NCI-H146 treated with DMSO at 0.1 percent for 48 hours (cell line): ENCODE measurements around the gene HSPA4.
"Not testable (repeated sequence)": the region's sequence is repeated elsewhere in the genome, so short reads cannot be mapped to it uniquely, and the experiment has no call there.

Source experiments
- DNase-seq: peaks from one replicate; lab custom pipeline; 2025; ENCODE audit not compliant: unreplicated experiment; lab: John Stamatoyannopoulos, UW

Gene HSPA4

GRCh38 chr5:133051542-133052316 is at the start of gene HSPA4:
Gene HSPA4, plus strand, starts transcription at chr5:133052013. Its CDS starts 238 bp downstream, at chr5:133052251.
- peak; percentile 86 for DNase-seq

GRCh38 chr5:133006653-133007052 is 45.2 kb upstream of the HSPA4 start:
- no peak for DNase-seq

GRCh38 chr5:133008455-133008854 is 43.4 kb upstream of the HSPA4 start:
- not testable (repeated sequence) for DNase-seq

- DNase-seq, result no peak
Observed at GRCh38 chr5:133015466-133015865, 36.3 kb upstream of the HSPA4 start.

- DNase-seq, result no peak
Observed at GRCh38 chr5:133017964-133018363, 33.8 kb upstream of the HSPA4 start.

- not testable (repeated sequence) for DNase-seq
Observed at GRCh38 chr5:133019471-133019870, 32.3 kb upstream of the HSPA4 start.

GRCh38 chr5:133025804-133026663 is 25.8 kb upstream of the HSPA4 start, which contains the start of gene ZCCHC10:
Gene ZCCHC10, minus strand, starts transcription at chr5:133026549. Its CDS starts 12 bp downstream, at chr5:133026537.
- DNase-seq, result peak; percentile 78

GRCh38 chr5:133026664-133027153 is 25.1 kb upstream of the HSPA4 start:
- DNase-seq, result no peak

- DNase-seq, result no peak
Observed at GRCh38 chr5:133029416-133029815, 22.4 kb upstream of the HSPA4 start.

GRCh38 chr5:133030343-133031005 is 21.3 kb upstream of the HSPA4 start:
- no peak for DNase-seq

GRCh38 chr5:133032852-133033742 is 18.7 kb upstream of the HSPA4 start:
- DNase-seq, result no peak

- no peak for DNase-seq
Observed at GRCh38 chr5:133034064-133034463, 17.7 kb upstream of the HSPA4 start.

- DNase-seq, result no peak
Observed at GRCh38 chr5:133035224-133035623, 16.6 kb upstream of the HSPA4 start.

- DNase-seq, result not testable (repeated sequence)
Observed at GRCh38 chr5:133036677-133037076, 15.1 kb upstream of the HSPA4 start.

- DNase-seq, result no peak
Observed at GRCh38 chr5:133041157-133041784, 10.5 kb upstream of the HSPA4 start.

GRCh38 chr5:133041910-133042309 is 9.9 kb upstream of the HSPA4 start:
- no peak for DNase-seq

- DNase-seq, result not testable (repeated sequence)
Observed at GRCh38 chr5:133046560-133046959, 5.3 kb upstream of the HSPA4 start.

- no peak for DNase-seq
Observed at GRCh38 chr5:133047404-133047803, 4.4 kb upstream of the HSPA4 start.

GRCh38 chr5:133048993-133049725 is 2.7 kb upstream of the HSPA4 start:
- DNase-seq, result peak; percentile 1
